Endothelial cell of umbilical vein (primary cell): ENCODE results near the gene ARRDC1. TPM values are rescaled to one million over a fixed set of nuclear protein-coding genes. Genes with fewer than 3 reads are reported as not detected.

Experiments used
- BruUV-seq: library from RNA; stranded (reverse); fragments of 400-500 nt; replicated peaks from 2 replicates; lab custom pipeline; 2021; lab: Mats Ljungman, UMichigan
- CTCF ChIA-PET: fragments of 300-600, 350-600 bp; sonication (Branson Sonifier 250); formaldehyde crosslinking; loops from one replicate; lab custom pipeline; 2021; ENCODE audit warnings: antibody characterized with exemption, inconsistent platforms; lab: Charles Lee
- POLR2A ChIA-PET: fragments of 300-600, 350-600 bp; sonication (Branson Sonifier 250); formaldehyde crosslinking; loops from one replicate; lab custom pipeline; 2021; ENCODE audit warnings: antibody characterized with exemption, inconsistent platforms; lab: Charles Lee
- DNase-seq: peaks from one replicate; pipeline ENCODE4 v3.0.0-alpha.2; 2011; ENCODE audit warnings: low read depth, low spot score
- FAIRE-seq: peaks from 2 replicates; lab custom pipeline; 2011; peaks lifted over from hg19 to GRCh38; lab: Jason Lieb, UNC
- H2AFZ ChIP-seq: 2 replicates; pipeline ENCODE4 v1.6.0; 2012; ENCODE audit warnings: low read depth, low read length, control low read depth, inconsistent platforms
- H3K27ac ChIP-seq: 2 replicates; pipeline ENCODE4 v1.5.1; 2011; ENCODE audit warnings: low read depth, mild to moderate bottlenecking, control low read depth, low read length, moderate library complexity; ENCODE audit not compliant: insufficient read depth
- H3K27me3 ChIP-seq, 2 experiments: 2 replicates each; pipeline versions ENCODE4 v1.6.0 to v1.6.1; 2011; ENCODE audit warnings: low read length in 2 of 2, mixed read lengths in 1 of 2; ENCODE audit not compliant: control insufficient read depth in 2 of 2, insufficient read depth in 2 of 2
- H3K36me3 ChIP-seq, 2 experiments: 2 replicates in 1 of 2; 3 replicates in 1 of 2; pipeline ENCODE4 v1.5.1; 2011; ENCODE audit warnings: low read length in 2 of 2, mild to moderate bottlenecking in 1 of 2, moderate library complexity in 1 of 2; ENCODE audit not compliant: control insufficient read depth in 2 of 2, insufficient read depth in 2 of 2; ENCODE audit errors: extremely low read depth in 1 of 2
- H3K4me1 ChIP-seq: 3 replicates; pipeline ENCODE4 v1.5.1; 2011; ENCODE audit warnings: mild to moderate bottlenecking, low read length; ENCODE audit not compliant: control insufficient read depth, insufficient read depth; ENCODE audit errors: extremely low read depth
- H3K4me2 ChIP-seq: 2 replicates; pipeline ENCODE4 v1.6.1; 2011; ENCODE audit warnings: low read length, control low read depth, mixed read lengths; ENCODE audit not compliant: insufficient read depth
- H3K4me3 ChIP-seq, 3 experiments: fragments of 200-600 bp in 1 of 3; sonication (generic), shearing (Covaris generic) in 1 of 3; replicated peaks in 1 of 3; 2 replicates each; pipeline ENCODE4 v1.5.1; 2011 to 2016; ENCODE audit warnings: control low read depth in 3 of 3, low read length in 3 of 3, mild to moderate bottlenecking in 2 of 3, inconsistent platforms in 1 of 3, low read depth in 1 of 3, moderate library complexity in 1 of 3; ENCODE audit not compliant: insufficient read depth in 1 of 3
- H3K79me2 ChIP-seq: 2 replicates; pipeline ENCODE4 v1.6.0; 2012; ENCODE audit warnings: low read length, inconsistent platforms; ENCODE audit not compliant: control insufficient read depth, insufficient read depth
- H3K9ac ChIP-seq: replicated peaks from 2 replicates; pipeline ENCODE3; 2011; ENCODE audit warnings: low read length, control low read depth; ENCODE audit not compliant: insufficient read depth; ENCODE audit errors: extremely low read depth
- H3K9me1 ChIP-seq: replicated peaks from 3 replicates; pipeline ENCODE4 v1.6.0; 2011; ENCODE audit warnings: mild to moderate bottlenecking, low read length; ENCODE audit not compliant: control insufficient read depth, insufficient read depth; ENCODE audit errors: extremely low read depth
- H3K9me3 ChIP-seq: replicated peaks from 2 replicates; pipeline ENCODE4 v1.5.1; 2012; ENCODE audit warnings: low read length, inconsistent platforms; ENCODE audit not compliant: control insufficient read depth, insufficient read depth
- H4K20me1 ChIP-seq: replicated peaks from 2 replicates; pipeline ENCODE3; 2011; ENCODE audit warnings: mild to moderate bottlenecking, low read length; ENCODE audit not compliant: control insufficient read depth, insufficient read depth; ENCODE audit errors: extremely low read depth
- CTCF ChIP-seq, 2 donors: IDR thresholded peaks; 1 replicate in 1 of 2; 2 replicates in 1 of 2; pipeline ENCODE4 v1.5.1; 2011; ENCODE audit warnings: low read length in 2 of 2, mild to moderate bottlenecking in 2 of 2, moderate library complexity in 2 of 2, control low read depth in 1 of 2, inconsistent platforms in 1 of 2, low read depth in 1 of 2; ENCODE audit not compliant: insufficient read depth in 1 of 2; ENCODE audit errors: extremely low read depth in 1 of 2
- EZH2 ChIP-seq: IDR thresholded peaks from 2 replicates; pipeline ENCODE4 v1.6.1; 2012; ENCODE audit warnings: borderline replicate concordance, low read depth, mild to moderate bottlenecking, moderate library complexity, low read length, inconsistent platforms; ENCODE audit not compliant: severe bottlenecking
- FOS ChIP-seq: IDR thresholded peaks from 2 replicates; pipeline ENCODE4 v1.6.1; 2011; ENCODE audit warnings: mild to moderate bottlenecking, low read length, moderate library complexity, borderline replicate concordance; ENCODE audit not compliant: insufficient read depth
- GATA2 ChIP-seq: IDR thresholded peaks from 2 replicates; pipeline ENCODE4 v1.7.0; 2011; ENCODE audit warnings: low read depth, mild to moderate bottlenecking, moderate library complexity, mixed read lengths, low read length; ENCODE audit not compliant: insufficient read length, insufficient read depth
- JUN ChIP-seq: IDR thresholded peaks from 2 replicates; pipeline ENCODE4 v1.6.1; 2011; ENCODE audit warnings: borderline replicate concordance, low read depth; ENCODE audit not compliant: insufficient read length, insufficient read depth
- MAX ChIP-seq: IDR thresholded peaks from 2 replicates; pipeline ENCODE4 v1.6.1; 2011; ENCODE audit not compliant: insufficient read depth, insufficient read length
- MYC ChIP-seq: IDR thresholded peaks from one replicate; pipeline ENCODE4 v1.6.1; 2011; ENCODE audit warnings: mild to moderate bottlenecking, low read depth, low read length
- POLR2A ChIP-seq: IDR thresholded peaks from 2 replicates; pipeline ENCODE4 v1.6.1; 2012; ENCODE audit warnings: low read depth, mild to moderate bottlenecking, control low read depth, low read length
- POLR2AphosphoS5 ChIP-seq: IDR thresholded peaks from 2 replicates; pipeline ENCODE4 v1.6.1; 2012; ENCODE audit warnings: low read depth, mild to moderate bottlenecking, control low read depth, low read length, moderate library complexity; ENCODE audit not compliant: insufficient read depth
- dilution Hi-C: fragments of 300-500 bp; cut with MboI; formaldehyde crosslinking; loops from one replicate; pipeline ENCODE4 v1.15.0; 2019; ENCODE audit warnings: low sequenced_read_pairs; ENCODE audit not compliant: extremely low pct_ligation_motif_present
- intact Hi-C: fragments of 100-400 bp; cut with micrococcal nuclease; formaldehyde crosslinking; loops from one replicate; pipeline ENCODE4 v1.10.0; 2022
- polyA plus RNA-seq, 4 experiments: library from polyadenylated mRNA; depleted of rRNA in 3 of 4; stranded (reverse) in 3 of 4; unstranded in 1 of 4; fragments of >200 nt; gene quantifications; 2 replicates each; pipeline versions ENCODE4 v1.2.1 to v1.2.3, GENCODE V29; 2011 to 2012; ENCODE audit warnings: missing spikeins in 1 of 4
- total RNA-seq: library from RNA; stranded (reverse); gene quantifications from 2 replicates; pipeline ENCODE4 v1.2.3, GENCODE V29; 2021

ARRDC1 gene
- total and polyA plus RNA-seq, 2 donors (not counting 3 experiments of a cell fraction or from before 2014, with no cell fraction given) = 22.5 to 51.0 TPM

- FAIRE-seq (no peak), DNase-seq (no peak)
- peak overlapping the region in 1 of 3 experiments; percentile 80 for H3K4me3 ChIP-seq
- H3K36me3 ChIP-seq = peaks cover 13 to 27% of the 10 kb centered on the region in 2 experiments
- no peaks in the 10 kb centered on the region for H3K9me3 ChIP-seq
- CTCF ChIA-PET = interaction anchor here (0.7 to 1.6 kb wide), 4 partner anchors 10 to 15 kb away, joined by 3 to 8 read pairs (median 4); no protein-coding TSS in a partner anchor
- H3K4me2 ChIP-seq = no peak overlapping the region
- H2AFZ ChIP-seq = peak overlapping the region; percentile 42
- H3K79me2 ChIP-seq = peaks cover 18% of the 10 kb centered on the region
- H3K9ac ChIP-seq = no peak overlapping the region
- no peaks in the 10 kb centered on the region for H4K20me1 ChIP-seq
- no TSS peak for BruUV-seq
- POLR2A ChIA-PET = no interaction called here
- H3K4me1 ChIP-seq = peaks cover 9% of the 10 kb centered on the region
- H3K27me3 ChIP-seq = no peaks in the 10 kb centered on the region
- no peak overlapping the region for H3K27ac ChIP-seq
- dilution Hi-C loops (no loop called here), intact Hi-C loops (loop anchor here (1.0 kb wide), 3 partner anchors 15 to 39 kb away; partner anchors contain the start of genes ARRDC1 and MRPL41)
- no peaks in the 10 kb centered on the region for H3K9me1 ChIP-seq
- no peak for TF ChIP-seq MAX
- TF ChIP-seq POLR2A = no peak
- TF ChIP-seq FOS = no peak
- no peak for TF ChIP-seq POLR2AphosphoS5
- TF ChIP-seq MYC = no peak
- TF ChIP-seq EZH2 = no peak
- TF ChIP-seq GATA2 = no peak
- no peak for TF ChIP-seq JUN
- TF ChIP-seq CTCF (IDR thresholded peaks at IDR 0.05; ENCODE audit: extremely low read depth in 1 of 2, insufficient read depth in 1 of 2, low read depth in 1 of 2, low read length in 2 of 2) = no peak
These were observed 15.4 kb upstream of the ARRDC1 start for GRCh38 chr9:137590123-137590468.
